Astrocyte of the hippocampus (primary cell): ENCODE measurements around the gene AP2B1.

Experiments
- DNase-seq: peaks from one replicate; pipeline ENCODE4 v3.0.0; 2011; ENCODE audit warnings: low read depth, low spot score

Gene AP2B1

GRCh38 chr17:35773129-35773528 lies 186.0 kb downstream of the AP2B1 start:
- DNase-seq: no peak

DNA sequence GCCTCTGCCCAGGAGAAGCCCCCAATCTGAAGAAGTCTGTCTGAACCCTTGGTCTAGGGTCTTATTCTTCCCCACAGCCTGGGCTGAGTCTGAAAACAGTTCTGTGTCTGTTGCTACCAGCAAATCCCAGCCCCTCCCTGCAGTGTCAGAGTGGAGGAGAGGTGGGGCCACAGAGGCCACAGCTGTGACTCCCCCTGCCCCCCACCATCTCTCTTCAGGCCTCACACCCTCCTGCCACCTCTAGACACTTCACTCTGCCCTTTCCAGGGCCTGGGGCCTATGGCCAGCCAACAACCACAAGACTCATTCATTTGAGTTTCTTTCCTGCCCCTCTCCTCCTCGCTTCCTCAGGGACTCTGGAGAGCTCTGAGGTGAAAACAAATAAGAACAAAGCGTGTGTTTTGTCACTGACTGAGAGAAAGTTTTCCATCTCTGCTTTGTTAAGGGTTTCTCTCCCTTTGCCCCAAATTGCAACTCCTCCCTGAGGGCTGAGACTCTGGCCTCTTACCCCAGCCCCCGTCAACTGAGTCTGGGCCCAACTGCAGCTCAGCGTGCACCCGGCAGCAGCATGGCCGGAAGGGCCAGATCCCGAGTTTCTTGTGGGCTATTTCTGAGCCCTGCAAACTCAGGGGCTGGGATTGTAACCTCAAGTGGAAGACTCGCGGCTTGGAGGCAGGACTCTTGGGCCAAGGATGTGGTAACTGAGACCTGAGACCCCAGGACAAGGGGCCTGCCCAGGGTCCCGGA lies 186.7 kb downstream of the AP2B1 start:
- DNase-seq: peak; percentile 45

GRCh38 chr17:35774499-35774898 lies 187.4 kb downstream of the AP2B1 start:
- DNase-seq: peak; percentile 94

DNA sequence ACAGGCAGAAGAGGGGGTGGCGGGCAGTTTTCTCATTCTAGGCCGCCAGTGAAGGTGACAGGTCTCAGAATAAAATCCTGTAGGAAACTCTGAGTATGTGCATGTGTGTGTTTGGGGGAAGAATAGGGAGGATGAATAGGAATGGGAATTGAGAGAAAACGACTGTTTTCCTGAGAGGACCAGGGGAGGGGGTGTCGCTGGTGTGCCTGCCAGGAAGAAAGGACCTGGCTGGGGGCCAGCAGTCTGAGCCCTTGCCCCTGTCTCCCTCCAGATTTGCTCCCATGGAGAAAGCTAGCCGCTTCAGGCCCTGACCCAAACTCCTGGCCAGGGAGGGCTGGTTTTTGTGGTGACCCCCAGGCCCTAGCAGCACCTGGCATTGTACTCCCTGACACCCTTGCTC lies 187.9 kb downstream of the AP2B1 start:
- peak; percentile 42 for DNase-seq

GRCh38 chr17:35775583-35775982 lies 188.5 kb downstream of the AP2B1 start:
- DNase-seq: peak; percentile 15
